ENCODE measurements around the gene SPDYE3.
"Not testable (repeated sequence)": the region's sequence is repeated elsewhere in the genome, so short reads cannot be mapped to it uniquely, and the experiment has no call there.

DNA sequence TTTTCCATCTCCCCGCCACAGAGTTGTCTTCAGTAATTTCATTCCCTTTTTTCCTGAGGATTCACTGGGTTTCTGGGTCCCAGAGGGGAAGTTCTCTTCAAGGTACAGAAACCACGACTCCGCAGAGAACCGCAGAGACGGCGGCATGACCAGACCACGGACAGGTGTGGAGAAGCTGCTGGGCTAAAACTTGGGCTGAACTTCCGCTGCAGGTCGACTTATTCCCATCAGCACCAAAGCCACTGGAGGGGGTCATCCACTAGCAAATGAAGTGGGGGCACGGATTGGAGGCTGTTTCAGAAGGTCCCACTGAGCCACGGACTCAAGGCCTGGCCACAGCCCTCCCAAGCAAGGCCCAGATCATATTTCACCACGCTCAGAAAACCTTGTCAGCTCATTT lies 3.0 kb upstream of the SPDYE3 start:
- not testable (repeated sequence) for TF ChIP-seq POLR2A (IDR thresholded peaks at IDR 0.05; ENCODE audit: low read length); CHD4 (IDR thresholded peaks at IDR 0.05; ENCODE audit: borderline replicate concordance); NFE2L2 (conservative IDR thresholded peaks at IDR 0.05; ENCODE audit: low read length); BHLHE40 (IDR thresholded peaks at IDR 0.05; ENCODE audit: low read depth, low read length); CHD2 (IDR thresholded peaks at IDR 0.05; ENCODE audit: low read length, partially characterized antibody); MYC (IDR thresholded peaks at IDR 0.05; ENCODE audit: borderline replicate concordance, low read length); TP53 (CRISPR knock-in tag; IDR thresholded peaks at IDR 0.05); EP300 (IDR thresholded peaks at IDR 0.05); JUNB (IDR thresholded peaks at IDR 0.05); TFCP2L1 (CRISPR knock-in tag; IDR thresholded peaks at IDR 0.05)
- TF ChIP-seq, protein P1, sequence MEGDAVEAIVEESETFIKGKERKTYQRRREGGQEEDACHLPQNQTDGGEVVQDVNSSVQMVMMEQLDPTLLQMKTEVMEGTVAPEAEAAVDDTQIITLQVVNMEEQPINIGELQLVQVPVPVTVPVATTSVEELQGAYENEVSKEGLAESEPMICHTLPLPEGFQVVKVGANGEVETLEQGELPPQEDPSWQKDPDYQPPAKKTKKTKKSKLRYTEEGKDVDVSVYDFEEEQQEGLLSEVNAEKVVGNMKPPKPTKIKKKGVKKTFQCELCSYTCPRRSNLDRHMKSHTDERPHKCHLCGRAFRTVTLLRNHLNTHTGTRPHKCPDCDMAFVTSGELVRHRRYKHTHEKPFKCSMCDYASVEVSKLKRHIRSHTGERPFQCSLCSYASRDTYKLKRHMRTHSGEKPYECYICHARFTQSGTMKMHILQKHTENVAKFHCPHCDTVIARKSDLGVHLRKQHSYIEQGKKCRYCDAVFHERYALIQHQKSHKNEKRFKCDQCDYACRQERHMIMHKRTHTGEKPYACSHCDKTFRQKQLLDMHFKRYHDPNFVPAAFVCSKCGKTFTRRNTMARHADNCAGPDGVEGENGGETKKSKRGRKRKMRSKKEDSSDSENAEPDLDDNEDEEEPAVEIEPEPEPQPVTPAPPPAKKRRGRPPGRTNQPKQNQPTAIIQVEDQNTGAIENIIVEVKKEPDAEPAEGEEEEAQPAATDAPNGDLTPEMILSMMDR (IDR thresholded peaks at IDR 0.05): not testable (repeated sequence)
- TF ChIP-seq, protein P2, sequence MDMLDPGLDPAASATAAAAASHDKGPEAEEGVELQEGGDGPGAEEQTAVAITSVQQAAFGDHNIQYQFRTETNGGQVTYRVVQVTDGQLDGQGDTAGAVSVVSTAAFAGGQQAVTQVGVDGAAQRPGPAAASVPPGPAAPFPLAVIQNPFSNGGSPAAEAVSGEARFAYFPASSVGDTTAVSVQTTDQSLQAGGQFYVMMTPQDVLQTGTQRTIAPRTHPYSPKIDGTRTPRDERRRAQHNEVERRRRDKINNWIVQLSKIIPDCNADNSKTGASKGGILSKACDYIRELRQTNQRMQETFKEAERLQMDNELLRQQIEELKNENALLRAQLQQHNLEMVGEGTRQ (IDR thresholded peaks at IDR 0.05): not testable (repeated sequence)
- TF ChIP-seq, protein P3, sequence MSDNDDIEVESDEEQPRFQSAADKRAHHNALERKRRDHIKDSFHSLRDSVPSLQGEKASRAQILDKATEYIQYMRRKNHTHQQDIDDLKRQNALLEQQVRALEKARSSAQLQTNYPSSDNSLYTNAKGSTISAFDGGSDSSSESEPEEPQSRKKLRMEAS (IDR thresholded peaks at IDR 0.05): not testable (repeated sequence)

All from A549 (cell line).